A549 (cell line): ENCODE data around the gene MYO1D. TPM values are rescaled to one million over a fixed set of nuclear protein-coding genes. Genes with fewer than 3 reads are reported as not detected.

Experiments
- ATAC-seq, 2 experiments: fragments of 200-7000 bp in 1 of 2; fragments of >200 bp in 1 of 2; cut with Nextera tagmentation in 1 of 2; cut with Tn5 transposase in 1 of 2; 3 replicates each; pipeline versions ENCODE4 v1.8.0 to v1.9.1; 2018 to 2020; ENCODE audit warnings: mild to moderate bottlenecking in 1 of 2, moderate library complexity in 1 of 2
- CTCF ChIA-PET: fragments of 300-600 bp; sonication (Branson Sonifier 250); formaldehyde crosslinking; extraction: SDS; loops from one replicate; lab custom pipeline; 2021; ENCODE audit warnings: antibody characterized with exemption, inconsistent platforms; lab: Yijun Ruan, JAX
- POLR2A ChIA-PET: fragments of 350-600 bp; formaldehyde crosslinking; extraction: SDS; loops from one replicate; lab custom pipeline; 2021; ENCODE audit warnings: antibody characterized with exemption, inconsistent platforms; lab: Yijun Ruan, JAX
- DNase-seq, 2 experiments: peaks; one replicate each; pipeline versions ENCODE4 v3.0.0 to v3.0.0-alpha.2; 2011 to 2016; ENCODE audit warnings: low read depth in 1 of 2, low spot score in 1 of 2
- FAIRE-seq: peaks from 2 replicates; lab custom pipeline; 2011; peaks lifted over from hg19 to GRCh38; lab: Jason Lieb, UNC
- H3K27ac ChIP-seq, 2 experiments: fragments of >200 bp; sonication (Bioruptor Twin); formaldehyde crosslinking; 3 replicates each; pipeline ENCODE4 v1.5.1; 2016 to 2017
- H3K4me1 ChIP-seq: fragments of >200 bp; sonication (Bioruptor Twin); formaldehyde crosslinking; 3 replicates; pipeline ENCODE4 v1.6.1; 2016
- H3K4me2 ChIP-seq: fragments of >200 bp; sonication (Bioruptor Twin); formaldehyde crosslinking; 3 replicates; pipeline ENCODE4 v1.6.1; 2016
- H3K4me3 ChIP-seq: fragments of >200 bp; sonication (Bioruptor Twin); formaldehyde crosslinking; 3 replicates; pipeline ENCODE4 v1.5.1; 2016
- H3K9me3 ChIP-seq: fragments of >200 bp; sonication (Bioruptor Twin); formaldehyde crosslinking; 3 replicates; pipeline ENCODE4 v1.6.1; 2016
- CBX8 ChIP-seq: fragments of 200-600 bp; sonication (generic); IDR thresholded peaks from 2 replicates; pipeline ENCODE4 v1.6.1; 2016
- CHD4 ChIP-seq: fragments of 200-600 bp; sonication (generic); IDR thresholded peaks from 2 replicates; pipeline ENCODE4 v1.6.1; 2016; ENCODE audit warnings: antibody characterized with exemption, mild to moderate bottlenecking, borderline replicate concordance
- CTCF ChIP-seq: fragments of >200 bp; sonication (Bioruptor Twin); formaldehyde crosslinking; IDR thresholded peaks from 3 replicates; pipeline ENCODE4 v1.5.1; 2016
- E2F6 ChIP-seq: IDR thresholded peaks from 2 replicates; pipeline ENCODE4 v1.6.1; 2012; ENCODE audit warnings: low read depth, borderline replicate concordance
- EHF ChIP-seq: fragments of 250-450 bp; sonication (Bioruptor Pico); IDR thresholded peaks from 2 replicates; pipeline ENCODE4 v1.5.0; 2020; ENCODE audit warnings: mild to moderate bottlenecking
- EHMT2 ChIP-seq: fragments of 200-600 bp; sonication (generic); IDR thresholded peaks from 2 replicates; pipeline ENCODE4 v1.6.1; 2016; ENCODE audit warnings: antibody characterized with exemption, low read depth, mild to moderate bottlenecking, moderate library complexity
- ELK1 ChIP-seq: fragments of 150-350 bp; IDR thresholded peaks from 2 replicates; pipeline ENCODE4 v1.6.1; 2014; ENCODE audit warnings: low read depth, mild to moderate bottlenecking, low read length
- FOXS1 ChIP-seq: fragments of 250-450 bp; sonication (Bioruptor Pico); IDR thresholded peaks from 2 replicates; pipeline ENCODE4 v1.5.0; 2020; ENCODE audit warnings: mild to moderate bottlenecking, moderate library complexity
- HDAC2 ChIP-seq: fragments of 200-600 bp; sonication (generic); IDR thresholded peaks from 2 replicates; pipeline ENCODE4 v1.6.1; 2016
- HOXB5 ChIP-seq: fragments of 250-450 bp; sonication (Bioruptor Pico); IDR thresholded peaks from 2 replicates; pipeline ENCODE4 v1.5.0; 2020; ENCODE audit warnings: mild to moderate bottlenecking, moderate library complexity
- MAFK ChIP-seq: fragments of 450-650 bp; IDR thresholded peaks from 2 replicates; pipeline ENCODE4 v1.6.1; 2014; ENCODE audit not compliant: partially characterized antibody
- MAX ChIP-seq: IDR thresholded peaks from 2 replicates; pipeline ENCODE4 v1.6.1; 2012
- MAZ ChIP-seq: fragments of 150-350 bp; IDR thresholded peaks from 2 replicates; pipeline ENCODE4 v1.6.1; 2014; ENCODE audit warnings: antibody characterized with exemption, low read depth, low read length, borderline replicate concordance
- NFE2L2 ChIP-seq: fragments of 150-350 bp; conservative IDR thresholded peaks from 2 replicates; pipeline ENCODE4 v1.6.1; 2014; ENCODE audit warnings: low read length
- NPAS2 ChIP-seq: fragments of 250-450 bp; sonication (Bioruptor Pico); IDR thresholded peaks from 2 replicates; pipeline ENCODE4 v1.8.0; 2022; ENCODE audit warnings: mild to moderate bottlenecking, moderate library complexity, borderline replicate concordance
- NR3C1 ChIP-seq: fragments of >200 bp; sonication (Bioruptor Twin); formaldehyde crosslinking; IDR thresholded peaks from 3 replicates; pipeline ENCODE4 v1.6.1; 2017
- PBX3 ChIP-seq: IDR thresholded peaks from 2 replicates; pipeline ENCODE4 v1.6.1; 2012
- PHF8 ChIP-seq: fragments of 200-600 bp; sonication (generic); IDR thresholded peaks from 2 replicates; pipeline ENCODE4 v1.6.1; 2016; ENCODE audit warnings: low read depth, mild to moderate bottlenecking, antibody characterized with exemption, moderate library complexity, borderline replicate concordance
- RCOR1 ChIP-seq: fragments of 150-350 bp; IDR thresholded peaks from 2 replicates; pipeline ENCODE4 v1.6.1; 2014; ENCODE audit warnings: antibody characterized with exemption, low read length, low read depth
- RNF2 ChIP-seq: fragments of 200-600 bp; sonication (generic); IDR thresholded peaks from 2 replicates; pipeline ENCODE4 v1.6.1; 2016; ENCODE audit warnings: low read depth, mild to moderate bottlenecking, antibody characterized with exemption, moderate library complexity, borderline replicate concordance
- SMC3 ChIP-seq: fragments of >200 bp; sonication (Bioruptor Twin); formaldehyde crosslinking; IDR thresholded peaks from 3 replicates; pipeline ENCODE4 v1.6.1; 2018; ENCODE audit warnings: inconsistent platforms
- TFCP2L1 ChIP-seq: fragments of 250-450 bp; sonication (Bioruptor Pico); IDR thresholded peaks from 2 replicates; pipeline ENCODE4 v1.5.0; 2021; ENCODE audit warnings: mild to moderate bottlenecking
- ZC3H11A ChIP-seq: fragments of 450-650 bp; IDR thresholded peaks from 2 replicates; pipeline ENCODE4 v1.6.1; 2014; ENCODE audit warnings: antibody characterized with exemption, mild to moderate bottlenecking
- ZSCAN20 ChIP-seq: fragments of 250-450 bp; sonication (Bioruptor Pico); IDR thresholded peaks from 2 replicates; pipeline ENCODE4 v1.8.0; 2022; ENCODE audit warnings: mild to moderate bottlenecking, moderate library complexity
- WGBS: methylation state at CpG from one replicate; pipeline ENCODE4 v1.1.6; 2017; ENCODE audit errors: missing lambda C conversion rate; 5-methylcytosine and 5-hydroxymethylcytosine counted together
- polyA plus RNA-seq, 4 experiments: library from polyadenylated mRNA; depleted of rRNA in 3 of 4; stranded (reverse); fragments of >200 nt; fragmentation: RNase III in 1 of 4; extraction: RNeasy Plus Mini Kit Qiagen cat#74134 plus additional on column Dnase treatment in 1 of 4; gene quantifications; 2 replicates in 3 of 4; 3 replicates in 1 of 4; pipeline ENCODE4 v1.2.3, GENCODE V29; 2011 to 2017

Gene MYO1D
- polyA plus RNA-seq, 2 of the 4 experiments (the other 2 are of a cell fraction), result 2.8 to 4.2 TPM

- no peak for ATAC-seq
- no peak overlapping the region for H3K27ac ChIP-seq
- TF ChIP-seq HDAC2 (no peak), MAX (no peak), EHF (no peak), CHD4 (no peak)
- H3K9me3 ChIP-seq, result no peaks in the 10 kb centered on the region
- ChIA-PET POLR2A (no interaction called here), CTCF (interaction anchor here (1.0 to 1.2 kb wide), 2 partner anchors 21 to 72 kb away, joined by 3 to 4 read pairs; no protein-coding TSS in a partner anchor)
- no peaks in the 10 kb centered on the region for H3K4me1 ChIP-seq
- no peak overlapping the region for H3K4me3 ChIP-seq
- DNase-seq, result no peak
- WGBS, result 86% methylated on average over 1 of the region's 1 CpG
- H3K4me2 ChIP-seq, result no peak overlapping the region
- no peak for FAIRE-seq
Observed at GRCh38 chr17:32697728-32698625, 178.9 kb downstream of the MYO1D start.

GRCh38 chr17:32696426-32696825 lies 180.5 kb downstream of the MYO1D start:
- whole genome bisulfite sequencing, result 9% methylated on average over 1 of the region's 1 CpG
- Histone ChIP-seq H3K4me3 (no peak overlapping the region), H3K9me3 (no peaks in the 10 kb centered on the region), H3K27ac (no peak overlapping the region)
- FAIRE-seq, result peak; percentile 7
- POLR2A ChIA-PET, result no interaction called here
- no peak for ATAC-seq
- TF ChIP-seq ELK1 (no peak), SMC3 (no peak), NFE2L2 (no peak), TFCP2L1 (CRISPR knock-in tag) (no peak), RCOR1 (no peak), RNF2 (no peak), FOXS1 (no peak), CBX8 (no peak), MAFK (no peak), PHF8 (no peak), HOXB5 (CRISPR knock-in tag) (no peak), CTCF (no peak)
- TF ChIP-seq, all 56 proteins: peak for 0
- Histone ChIP-seq H3K4me2 (no peak overlapping the region), H3K4me1 (no peaks in the 10 kb centered on the region)
- CTCF ChIA-PET, result interaction anchor here (1.0 to 3.2 kb wide), 2 partner anchors 29 to 37 kb away, joined by 3 to 11 read pairs; no protein-coding TSS in a partner anchor
- DNase-seq, result no peak

GRCh38 chr17:32695864-32696263 lies 181.1 kb downstream of the MYO1D start:
- POLR2A ChIA-PET, result no interaction called here
- CTCF ChIA-PET, result interaction anchor here (3.2 kb wide), 1 partner anchor 37 kb away, joined by 11 read pairs; no protein-coding TSS in a partner anchor

More at GRCh38 chr17:32695864-32696263, 181.1 kb downstream of the MYO1D start:
- no peak overlapping the region for H3K4me2 ChIP-seq
- no peak overlapping the region for H3K4me3 ChIP-seq
- DNase-seq (no peak), ATAC-seq (no peak), FAIRE-seq (no peak)
- no peaks in the 10 kb centered on the region for H3K4me1 ChIP-seq
- no peak overlapping the region for H3K27ac ChIP-seq
- no peaks in the 10 kb centered on the region for H3K9me3 ChIP-seq
- TF ChIP-seq E2F6 (no peak), ELK1 (no peak), NFE2L2 (no peak), EHF (no peak), ZC3H11A (no peak), NPAS2 (CRISPR knock-in tag) (no peak), PHF8 (no peak), EHMT2 (no peak), HDAC2 (no peak), NR3C1 (no peak), MAZ (no peak), PBX3 (no peak), ZSCAN20 (CRISPR knock-in tag) (no peak), TFCP2L1 (CRISPR knock-in tag) (no peak)
